Mucosa of rectum (tissue), 2 donors: ENCODE results near the gene TRIM5.

Experiments used
- H3K27ac ChIP-seq, 2 donors: one replicate each; pipeline ENCODE4 v1.7.0; 2013; ENCODE audit warnings: inconsistent platforms in 2 of 2, low read depth in 2 of 2, low read length in 2 of 2
- H3K27me3 ChIP-seq, 2 donors: one replicate each; pipeline ENCODE4 v1.7.0; 2013; ENCODE audit warnings: low read length in 2 of 2; ENCODE audit not compliant: control insufficient read depth in 2 of 2, insufficient read depth in 2 of 2
- H3K36me3 ChIP-seq, 2 donors: one replicate each; pipeline ENCODE4 v1.7.0; 2013; ENCODE audit warnings: low read length in 2 of 2; ENCODE audit not compliant: control insufficient read depth in 2 of 2, insufficient read depth in 2 of 2
- H3K4me1 ChIP-seq, 2 donors: one replicate each; pipeline ENCODE4 v1.7.0; 2013; ENCODE audit warnings: low read length in 2 of 2, mild to moderate bottlenecking in 1 of 2; ENCODE audit not compliant: control insufficient read depth in 2 of 2, insufficient read depth in 2 of 2
- H3K4me3 ChIP-seq, 2 donors: one replicate each; pipeline ENCODE4 v1.7.0; 2013; ENCODE audit warnings: low read length in 2 of 2
- H3K9ac ChIP-seq, 2 donors: one replicate each; pipeline ENCODE4 v1.7.0; 2013; ENCODE audit warnings: low read length in 2 of 2, low read depth in 1 of 2, mild to moderate bottlenecking in 1 of 2
- H3K9me3 ChIP-seq, 2 donors: one replicate each; pipeline ENCODE4 v1.7.0; 2013; ENCODE audit warnings: low read length in 2 of 2; ENCODE audit not compliant: control insufficient read depth in 2 of 2
- donor health status: healthy.
- donor health status: Normal muscosa, but diverticular disease.

Gene TRIM5

DNA sequence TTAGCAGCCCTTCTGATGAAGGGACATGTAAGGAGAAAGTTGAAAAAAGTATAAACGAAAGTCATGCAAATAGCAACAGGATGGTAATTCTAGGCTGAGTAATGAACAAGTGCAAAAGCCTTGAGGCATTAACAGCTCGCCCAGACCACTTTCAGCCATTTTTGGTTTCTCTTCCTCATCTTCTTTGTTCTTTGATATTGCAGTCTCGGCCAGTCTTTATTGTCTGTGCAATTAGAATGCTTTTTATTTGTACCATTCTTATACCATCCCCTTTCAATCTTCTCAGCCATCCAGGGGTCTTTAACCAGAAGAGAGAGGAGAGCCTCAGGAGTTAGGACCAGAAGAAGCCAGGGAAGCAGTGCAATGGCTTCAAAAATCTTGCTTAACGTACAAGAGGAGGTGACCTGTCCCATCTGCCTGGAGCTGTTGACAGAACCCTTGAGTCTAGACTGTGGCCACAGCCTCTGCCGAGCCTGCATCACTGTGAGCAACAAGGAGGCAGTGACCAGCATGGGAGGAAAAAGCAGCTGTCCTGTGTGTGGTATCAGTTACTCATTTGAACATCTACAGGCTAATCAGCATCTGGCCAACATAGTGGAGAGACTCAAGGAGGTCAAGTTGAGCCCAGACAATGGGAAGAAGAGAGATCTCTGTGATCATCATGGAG lies 52.8 kb downstream of the TRIM5 start:
- no peaks in the 10 kb centered on the region for H3K4me1 ChIP-seq
- H3K4me3 ChIP-seq: no peak overlapping the region
- H3K27ac ChIP-seq: no peak overlapping the region
- H3K9ac ChIP-seq: no peak overlapping the region
- peaks cover 12 to 19% of the 10 kb centered on the region in 2 donors for H3K36me3 ChIP-seq
- no peaks in the 10 kb centered on the region for H3K9me3 ChIP-seq
- H3K27me3 ChIP-seq: no peaks in the 10 kb centered on the region

DNA sequence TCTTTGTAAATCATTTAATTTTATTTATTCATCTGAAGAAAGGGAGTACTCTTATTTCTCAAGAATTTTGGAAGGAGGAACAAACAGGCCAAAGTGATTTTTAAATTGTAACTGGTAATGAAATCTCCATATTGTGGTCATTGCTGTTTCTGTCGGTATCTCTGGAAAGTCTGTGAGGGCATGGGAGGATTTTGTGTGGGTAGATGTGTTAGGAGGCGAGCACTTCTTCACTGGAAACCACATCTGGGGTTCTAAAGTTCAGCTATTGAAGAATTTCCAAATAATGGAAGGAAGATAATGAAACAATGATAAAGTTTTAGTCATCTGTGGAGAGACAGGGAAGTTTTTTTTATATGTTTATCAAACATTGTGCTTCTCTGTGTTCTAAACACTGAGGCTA lies 53.5 kb downstream of the TRIM5 start:
- Histone ChIP-seq H3K36me3 (peaks cover 12 to 19% of the 10 kb centered on the region in 2 donors), H3K9ac (no peak overlapping the region), H3K4me1 (no peaks in the 10 kb centered on the region), H3K4me3 (no peak overlapping the region), H3K27ac (no peak overlapping the region), H3K9me3 (no peaks in the 10 kb centered on the region), H3K27me3 (no peaks in the 10 kb centered on the region)

DNA sequence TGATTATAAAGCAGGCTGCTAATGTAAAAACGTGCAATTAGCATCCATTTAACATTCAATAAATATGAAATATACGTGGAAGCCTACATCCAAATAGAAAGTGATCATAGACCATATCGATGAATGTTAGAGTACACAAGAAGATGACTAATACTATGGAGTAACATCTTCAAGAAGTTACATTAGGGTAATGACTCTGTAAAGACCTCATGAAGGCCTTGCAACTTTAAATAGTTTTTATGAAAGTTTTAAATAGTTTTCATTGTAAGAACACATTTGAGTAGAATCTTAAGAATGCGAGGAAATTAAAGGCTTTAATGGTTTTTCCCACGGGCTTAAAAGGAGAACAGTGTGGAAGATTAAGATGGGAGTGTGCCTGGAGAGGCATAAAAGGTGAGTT lies 58.7 kb downstream of the TRIM5 start:
- no peak overlapping the region for H3K27ac ChIP-seq
- H3K9me3 ChIP-seq: no peaks in the 10 kb centered on the region
- H3K4me3 ChIP-seq: peak overlapping the region in 1 of 2 donors; percentile 96
- H3K9ac ChIP-seq: no peak overlapping the region
- no peaks in the 10 kb centered on the region for H3K36me3 ChIP-seq
- H3K27me3 ChIP-seq: no peaks in the 10 kb centered on the region
- H3K4me1 ChIP-seq: peaks cover 5 to 22% of the 10 kb centered on the region in 2 donors

DNA sequence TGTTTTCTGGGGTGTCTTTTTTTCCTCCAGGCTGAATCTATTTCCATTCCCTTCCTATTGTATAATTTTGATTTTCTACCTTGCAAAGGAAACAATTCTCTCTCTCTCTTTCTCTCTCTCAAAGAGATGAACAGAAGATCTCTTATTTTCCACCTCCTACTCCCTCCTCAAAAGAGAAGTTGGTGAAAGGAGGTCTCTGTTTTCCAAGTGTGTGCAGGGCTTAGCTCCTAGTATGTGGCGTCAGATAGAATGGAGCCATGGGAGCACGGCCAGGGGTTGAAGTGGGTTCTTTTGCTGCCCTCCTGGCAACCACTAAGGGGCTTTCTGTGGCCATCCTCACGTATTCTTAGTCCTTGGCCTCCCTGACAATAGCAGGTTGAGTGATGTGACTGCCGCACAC lies 59.6 kb downstream of the TRIM5 start:
- Histone ChIP-seq H3K9me3 (no peaks in the 10 kb centered on the region), H3K27ac (peak overlapping the region in 1 of 2 donors; percentile 79), H3K4me3 (peak overlapping the region; percentile 83 to 96), H3K36me3 (no peaks in the 10 kb centered on the region), H3K9ac (peak overlapping the region; percentile 80 to 84), H3K4me1 (peaks cover 10 to 30% of the 10 kb centered on the region in 2 donors), H3K27me3 (no peaks in the 10 kb centered on the region)

DNA sequence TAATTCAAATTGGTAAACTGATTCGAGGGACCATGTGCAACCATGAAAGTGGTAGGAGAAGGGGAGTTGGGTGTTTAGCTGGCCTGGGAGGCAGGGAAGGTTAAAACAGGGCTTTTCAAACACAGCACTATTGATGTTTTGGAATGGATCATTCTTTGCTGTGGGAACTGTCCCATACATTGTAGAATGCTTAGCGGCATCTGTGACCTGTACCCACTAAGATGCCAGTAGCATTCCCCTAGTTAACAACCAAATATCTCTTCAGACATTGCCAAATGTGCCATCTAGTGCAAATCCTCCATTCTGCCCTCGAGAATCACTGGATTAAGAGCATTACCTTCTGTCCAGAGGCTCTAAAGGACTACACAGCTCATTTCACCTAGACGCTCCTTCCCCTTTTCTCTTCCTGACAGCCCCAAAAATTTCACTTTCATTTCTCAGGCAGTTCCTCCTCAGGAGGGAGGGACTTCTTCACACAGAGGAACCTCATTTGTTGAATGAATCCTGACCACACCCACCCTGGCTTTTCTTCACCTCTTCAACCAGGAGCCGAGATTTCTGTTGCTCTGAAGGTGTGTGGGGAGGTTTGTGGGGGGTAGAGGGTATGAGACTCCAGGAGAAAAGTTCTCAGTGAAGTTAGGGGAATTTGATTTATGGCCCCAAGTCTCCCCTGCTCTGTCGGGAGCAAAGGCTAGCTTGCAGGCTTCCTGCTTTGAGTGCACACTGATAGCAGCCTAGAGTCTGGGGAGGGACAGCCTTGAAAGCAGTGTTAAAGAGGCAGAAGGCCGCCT lies 60.2 kb downstream of the TRIM5 start, which contains the start of gene TRIM34:
Gene TRIM34, plus strand, starts transcription at position 513 of the 791 bp plus-strand sequence. CDS start 7,331 bp downstream, outside the sequence.
- H3K9ac ChIP-seq: peak within 1 kb of the TSS; percentile 80 to 84
- H3K36me3 ChIP-seq: no peaks in the 10 kb centered on the region
- H3K27me3 ChIP-seq: no peaks in the 10 kb centered on the region
- peak within 1 kb of the TSS; percentile 70 to 79 for H3K27ac ChIP-seq
- H3K9me3 ChIP-seq: no peaks in the 10 kb centered on the region
- H3K4me3 ChIP-seq: peak within 1 kb of the TSS; percentile 83 to 96
- H3K4me1 ChIP-seq: peaks cover 10 to 31% of the 10 kb centered on the region in 2 donors

DNA sequence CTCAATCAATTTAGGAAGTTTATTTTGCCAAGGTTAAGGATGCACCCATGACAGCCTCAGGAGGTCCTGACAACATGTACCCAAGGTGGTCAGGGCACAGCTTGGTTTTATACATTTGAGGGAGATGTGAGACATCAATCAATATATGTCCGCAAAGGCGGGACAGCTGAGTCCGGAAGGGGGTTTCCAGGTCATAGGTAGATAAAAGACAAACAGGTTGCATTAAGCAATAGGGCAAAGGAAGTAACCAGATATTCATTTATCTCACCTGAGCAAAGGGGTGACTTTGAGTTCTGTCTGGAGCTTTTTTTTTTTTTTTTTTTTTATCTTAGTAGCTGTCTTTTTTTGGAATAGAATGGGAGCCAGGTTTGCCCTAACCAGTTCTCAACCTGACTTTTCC lies 62.1 kb downstream of the TRIM5 start:
- Histone ChIP-seq H3K9ac (no peak overlapping the region), H3K4me1 (peaks cover 10 to 31% of the 10 kb centered on the region in 2 donors), H3K27me3 (no peaks in the 10 kb centered on the region), H3K27ac (no peak overlapping the region), H3K36me3 (no peaks in the 10 kb centered on the region), H3K9me3 (no peaks in the 10 kb centered on the region), H3K4me3 (no peak overlapping the region)

DNA sequence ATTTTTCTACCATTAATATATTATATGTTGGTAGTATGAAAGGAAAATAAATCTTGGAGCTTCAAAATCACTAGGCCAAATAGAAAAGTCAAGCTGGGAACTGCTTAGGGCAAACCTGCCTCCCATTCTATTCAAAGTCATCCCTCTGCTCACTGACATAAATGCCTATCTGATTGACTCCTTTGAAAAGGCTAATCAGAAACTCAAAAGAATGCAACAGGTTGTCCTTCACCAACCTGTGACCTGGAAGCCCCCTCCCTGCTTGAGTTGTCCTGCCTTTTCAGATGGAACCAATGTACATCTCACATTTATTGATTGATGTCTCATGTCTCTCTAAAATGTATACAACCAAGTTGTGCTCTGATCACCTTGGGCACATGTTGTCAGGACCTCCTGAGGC lies 63.3 kb downstream of the TRIM5 start:
- H3K9me3 ChIP-seq: no peaks in the 10 kb centered on the region
- H3K27ac ChIP-seq: peak overlapping the region; percentile 16 to 38
- H3K4me1 ChIP-seq: peaks cover 10 to 31% of the 10 kb centered on the region in 2 donors
- no peak overlapping the region for H3K4me3 ChIP-seq
- H3K36me3 ChIP-seq: no peaks in the 10 kb centered on the region
- no peaks in the 10 kb centered on the region for H3K27me3 ChIP-seq
- no peak overlapping the region for H3K9ac ChIP-seq

DNA sequence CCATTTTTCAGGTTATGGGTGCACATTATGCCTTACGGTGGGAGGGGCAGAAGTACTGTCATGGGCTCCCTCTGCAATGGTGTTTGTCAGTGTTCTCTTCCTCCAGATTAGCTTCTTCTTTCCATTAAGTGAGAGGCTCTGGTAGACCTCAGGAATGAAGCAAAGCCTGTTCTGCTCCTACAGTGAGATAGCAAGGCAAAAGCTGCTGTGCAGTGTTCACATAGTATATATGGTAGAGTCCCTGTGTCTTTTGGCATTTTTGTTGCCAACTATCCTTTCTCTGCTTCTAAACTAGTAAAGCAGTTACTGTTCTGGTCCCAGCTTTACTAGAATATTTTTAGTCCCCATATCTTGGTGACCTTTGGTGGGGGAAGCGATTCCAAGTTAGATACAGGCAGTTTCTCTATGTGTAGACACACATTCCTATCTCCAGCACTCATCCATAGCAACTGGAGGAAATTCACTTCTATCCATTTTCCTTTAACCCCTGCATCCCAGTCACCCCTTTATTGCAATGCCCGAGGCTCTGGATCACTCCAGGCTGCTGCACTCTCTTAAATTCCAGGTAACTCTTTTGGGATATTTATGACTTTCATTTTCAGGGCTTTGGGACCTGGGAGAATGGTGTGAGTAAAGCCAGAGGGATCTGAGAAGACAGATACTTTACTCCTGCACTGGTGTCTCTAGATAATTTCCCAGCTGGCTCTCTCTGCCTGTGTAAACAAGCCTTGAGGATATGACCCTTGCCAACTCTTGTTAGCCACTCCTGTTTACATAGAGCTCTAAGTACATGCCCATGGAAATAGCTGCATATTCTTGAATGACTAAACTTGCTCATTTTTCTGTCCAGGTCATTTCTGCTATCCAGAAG lies 64.0 kb downstream of the TRIM5 start:
- Histone ChIP-seq H3K9ac (no peak overlapping the region), H3K9me3 (no peaks in the 10 kb centered on the region), H3K27ac (peak overlapping the region; percentile 38 to 47), H3K4me1 (peaks cover 10 to 29% of the 10 kb centered on the region in 2 donors), H3K4me3 (peak overlapping the region; percentile 13 to 15), H3K27me3 (no peaks in the 10 kb centered on the region), H3K36me3 (no peaks in the 10 kb centered on the region)

DNA sequence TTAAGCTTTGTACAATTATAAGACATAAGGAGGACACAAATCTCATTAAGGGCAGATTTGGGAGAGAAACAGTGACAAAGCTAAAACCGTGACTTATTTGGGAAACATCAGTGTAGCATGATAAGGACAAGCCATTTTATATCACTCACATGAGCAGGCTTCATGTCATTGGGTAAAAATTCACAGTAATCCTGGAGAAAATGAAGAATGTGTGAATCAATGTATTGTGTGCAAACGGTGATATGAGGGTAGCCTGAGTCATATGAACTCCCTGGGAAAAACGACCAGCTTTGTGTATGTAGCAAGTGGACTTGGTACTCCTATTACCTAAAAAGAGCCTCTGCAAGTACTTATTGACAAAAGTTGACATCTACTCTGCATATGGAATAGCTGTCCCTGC lies 66.1 kb downstream of the TRIM5 start:
- H3K36me3 ChIP-seq: no peaks in the 10 kb centered on the region
- no peak overlapping the region for H3K4me3 ChIP-seq
- peaks cover 10 to 16% of the 10 kb centered on the region in 2 donors for H3K4me1 ChIP-seq
- no peak overlapping the region for H3K9ac ChIP-seq
- no peaks in the 10 kb centered on the region for H3K27me3 ChIP-seq
- no peak overlapping the region for H3K27ac ChIP-seq
- H3K9me3 ChIP-seq: no peaks in the 10 kb centered on the region
